AG20443 (cell line): ENCODE data around the gene YPEL2.
A peak's percentile ranks its signal among the peaks of the same experiment; 100 is the strongest.

ENCODE experiments used
- DNase-seq: peaks from one replicate; pipeline ENCODE4 v3.0.0; 2012; ENCODE audit warnings: low spot score, mixed read lengths

YPEL2 gene

GRCh38 chr17:59330053-59330942, 1.2 kb upstream of the YPEL2 start:
- no peak for DNase-seq

GRCh38 chr17:59331929-59332748, 684 bp downstream of the YPEL2 start:
- peak; percentile 68 for DNase-seq

- DNase-seq: peak; percentile 39
These were observed 1.4 kb downstream of the YPEL2 start for GRCh38 chr17:59332749-59333377.

GRCh38 chr17:59333836-59334235, 2.4 kb downstream of the YPEL2 start:
- DNase-seq: no peak

- DNase-seq: no peak
These were observed 4.2 kb downstream of the YPEL2 start for GRCh38 chr17:59335685-59336084.

- DNase-seq: no peak
These were observed 6.4 kb downstream of the YPEL2 start for GRCh38 chr17:59337741-59338299.

- no peak for DNase-seq
These were observed 7.0 kb downstream of the YPEL2 start for GRCh38 chr17:59338498-59338897.

- no peak for DNase-seq
These were observed 10.5 kb downstream of the YPEL2 start for GRCh38 chr17:59341922-59342321.

GRCh38 chr17:59342681-59343131, 11.3 kb downstream of the YPEL2 start:
- no peak for DNase-seq

GRCh38 chr17:59345476-59345875, 14.0 kb downstream of the YPEL2 start:
- DNase-seq: no peak

GRCh38 chr17:59346341-59346740, 14.9 kb downstream of the YPEL2 start:
- DNase-seq: no peak

- DNase-seq: no peak
These were observed 15.5 kb downstream of the YPEL2 start for GRCh38 chr17:59346876-59347407.

- DNase-seq: no peak
These were observed 16.5 kb downstream of the YPEL2 start for GRCh38 chr17:59347975-59348391.

GRCh38 chr17:59349178-59349577, 17.7 kb downstream of the YPEL2 start:
- DNase-seq: no peak

GRCh38 chr17:59353106-59353854, 21.8 kb downstream of the YPEL2 start:
- no peak for DNase-seq

- no peak for DNase-seq
These were observed 22.7 kb downstream of the YPEL2 start for GRCh38 chr17:59353936-59354755.

- no peak for DNase-seq
These were observed 23.7 kb downstream of the YPEL2 start for GRCh38 chr17:59355030-59355701.

GRCh38 chr17:59355702-59356325, 24.4 kb downstream of the YPEL2 start:
- DNase-seq: peak; percentile 27

- no peak for DNase-seq
These were observed 25.2 kb downstream of the YPEL2 start for GRCh38 chr17:59356543-59357218.
